GM21526 (cell line): Measurements from ENCODE around the gene BAZ2A.

Source experiments
- ATAC-seq: cut with Tn5 transposase; IDR thresholded peaks from one replicate; pipeline ENCODE4 v1.9.1; 2021; ENCODE audit warnings: moderate library complexity; ENCODE audit not compliant: unreplicated experiment, low FRiP score

The BAZ2A gene

GRCh38 chr12:56635806-56636674 is 5.9 kb upstream of the BAZ2A start:
- peak; percentile 35 for ATAC-seq

- ATAC-seq, result peak; percentile 23
These were observed 5.0 kb upstream of the BAZ2A start for GRCh38 chr12:56634837-56635791.

GRCh38 chr12:56634242-56634836 is 4.2 kb upstream of the BAZ2A start:
- no peak for ATAC-seq

- no peak for ATAC-seq
These were observed 3.5 kb upstream of the BAZ2A start for GRCh38 chr12:56633468-56634241.

GRCh38 chr12:56632701-56633467 is 2.8 kb upstream of the BAZ2A start:
- ATAC-seq, result no peak

GRCh38 chr12:56631790-56632700 is 1.9 kb upstream of the BAZ2A start:
- no peak for ATAC-seq

GRCh38 chr12:56629459-56630179 is 507 bp downstream of the BAZ2A start:
- ATAC-seq, result peak; percentile 0

- no peak for ATAC-seq
These were observed 1.3 kb downstream of the BAZ2A start for GRCh38 chr12:56628671-56629458.

GRCh38 chr12:56626701-56627100 is 3.4 kb downstream of the BAZ2A start:
- ATAC-seq, result no peak

GRCh38 chr12:56622535-56622934 is 7.6 kb downstream of the BAZ2A start:
- ATAC-seq, result no peak

- ATAC-seq, result no peak
These were observed 13.2 kb downstream of the BAZ2A start for GRCh38 chr12:56616925-56617324.

GRCh38 chr12:56616244-56616643 is 13.9 kb downstream of the BAZ2A start:
- no peak for ATAC-seq

- no peak for ATAC-seq
These were observed 15.5 kb downstream of the BAZ2A start for GRCh38 chr12:56614627-56615026.

- ATAC-seq, result no peak
These were observed 25.8 kb downstream of the BAZ2A start for GRCh38 chr12:56604355-56604754.

- no peak for ATAC-seq
These were observed 27.9 kb downstream of the BAZ2A start for GRCh38 chr12:56602239-56602638.

- ATAC-seq, result no peak
These were observed 28.6 kb downstream of the BAZ2A start for GRCh38 chr12:56601503-56601902.

GRCh38 chr12:56600753-56601152 is 29.4 kb downstream of the BAZ2A start:
- ATAC-seq, result no peak
